ENCODE measurements around the gene DMRT3. TPM values are rescaled to one million over a fixed set of nuclear protein-coding genes. Genes with fewer than 3 reads are reported as not detected.

Gene DMRT3
- total RNA-seq, 4 donors from 2014 or later = 0.42 TPM; not detected in 3

DNA sequence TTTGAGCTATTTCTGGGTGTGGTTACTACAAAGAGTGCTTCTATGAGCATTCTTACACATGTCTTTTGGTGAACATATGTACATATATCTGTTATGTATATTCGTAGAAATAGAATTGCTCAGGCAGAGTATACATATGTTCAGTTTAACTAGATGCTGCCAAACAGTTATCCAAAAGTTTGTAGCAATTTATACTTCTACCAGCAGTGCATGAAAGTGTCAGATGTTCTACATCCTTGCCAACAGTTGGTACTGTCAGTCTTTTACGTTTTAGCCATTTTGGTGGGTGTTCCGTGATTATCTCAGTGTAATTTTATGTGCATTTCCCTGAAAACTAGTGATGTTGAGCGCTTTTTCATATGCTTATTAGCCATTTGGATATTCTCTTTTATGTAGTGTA is 37.8 kb downstream of the DMRT3 start:
- Histone ChIP-seq H3K4me3 (no peak overlapping the region), H3K27me3 (peaks cover 3% of the 10 kb centered on the region), H3K4me1 (peaks cover 2% of the 10 kb centered on the region), H3K9me3 (no peaks in the 10 kb centered on the region), H3K36me3 (no peaks in the 10 kb centered on the region), H3K27ac (no peak overlapping the region)
- DNase-seq (ENCODE audit: low spot score in 2 of 2) = no peak
- TF ChIP-seq POLR2A (IDR thresholded peaks at IDR 0.05) = no peak
- no peak for TF ChIP-seq EP300 (IDR thresholded peaks at IDR 0.05)
- TF ChIP-seq, protein P1, sequence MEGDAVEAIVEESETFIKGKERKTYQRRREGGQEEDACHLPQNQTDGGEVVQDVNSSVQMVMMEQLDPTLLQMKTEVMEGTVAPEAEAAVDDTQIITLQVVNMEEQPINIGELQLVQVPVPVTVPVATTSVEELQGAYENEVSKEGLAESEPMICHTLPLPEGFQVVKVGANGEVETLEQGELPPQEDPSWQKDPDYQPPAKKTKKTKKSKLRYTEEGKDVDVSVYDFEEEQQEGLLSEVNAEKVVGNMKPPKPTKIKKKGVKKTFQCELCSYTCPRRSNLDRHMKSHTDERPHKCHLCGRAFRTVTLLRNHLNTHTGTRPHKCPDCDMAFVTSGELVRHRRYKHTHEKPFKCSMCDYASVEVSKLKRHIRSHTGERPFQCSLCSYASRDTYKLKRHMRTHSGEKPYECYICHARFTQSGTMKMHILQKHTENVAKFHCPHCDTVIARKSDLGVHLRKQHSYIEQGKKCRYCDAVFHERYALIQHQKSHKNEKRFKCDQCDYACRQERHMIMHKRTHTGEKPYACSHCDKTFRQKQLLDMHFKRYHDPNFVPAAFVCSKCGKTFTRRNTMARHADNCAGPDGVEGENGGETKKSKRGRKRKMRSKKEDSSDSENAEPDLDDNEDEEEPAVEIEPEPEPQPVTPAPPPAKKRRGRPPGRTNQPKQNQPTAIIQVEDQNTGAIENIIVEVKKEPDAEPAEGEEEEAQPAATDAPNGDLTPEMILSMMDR (IDR thresholded peaks at IDR 0.05) = no peak
- WGBS = 84% methylated on average over 4 of the region's 4 CpGs

DNA sequence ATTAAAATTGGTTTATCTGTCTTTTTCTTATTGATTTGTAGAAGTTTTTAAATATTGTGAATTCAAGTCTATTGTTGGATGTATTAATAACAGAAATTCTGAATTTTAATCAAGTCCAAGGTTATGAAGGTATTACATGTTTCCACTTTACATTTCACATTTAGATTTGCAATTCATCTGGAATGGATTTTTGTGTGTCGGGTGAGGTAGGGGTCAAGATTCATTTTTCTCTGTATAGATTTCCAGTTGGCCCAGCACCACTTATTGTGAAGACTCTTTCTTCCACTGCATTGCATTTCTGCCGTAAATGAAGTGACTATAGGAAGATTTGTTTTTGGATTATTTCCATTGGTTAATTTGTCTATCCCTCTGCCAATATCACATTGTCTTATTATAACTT is 38.2 kb downstream of the DMRT3 start:
- Histone ChIP-seq H3K9me3 (no peaks in the 10 kb centered on the region), H3K27me3 (peaks cover 3% of the 10 kb centered on the region), H3K4me3 (no peak overlapping the region), H3K4me1 (no peaks in the 10 kb centered on the region), H3K27ac (no peak overlapping the region), H3K36me3 (no peaks in the 10 kb centered on the region)
- no peak for TF ChIP-seq POLR2A (IDR thresholded peaks at IDR 0.05)
- TF ChIP-seq EP300 (IDR thresholded peaks at IDR 0.05) = no peak
- TF ChIP-seq, protein P1 (IDR thresholded peaks at IDR 0.05) = no peak
- TF ChIP-seq POLR2AphosphoS5 (IDR thresholded peaks at IDR 0.05) = no peak
- DNase-seq (ENCODE audit: low spot score in 2 of 2) = no peak
- 80% methylated on average over 2 of the region's 2 CpGs for WGBS

DNA sequence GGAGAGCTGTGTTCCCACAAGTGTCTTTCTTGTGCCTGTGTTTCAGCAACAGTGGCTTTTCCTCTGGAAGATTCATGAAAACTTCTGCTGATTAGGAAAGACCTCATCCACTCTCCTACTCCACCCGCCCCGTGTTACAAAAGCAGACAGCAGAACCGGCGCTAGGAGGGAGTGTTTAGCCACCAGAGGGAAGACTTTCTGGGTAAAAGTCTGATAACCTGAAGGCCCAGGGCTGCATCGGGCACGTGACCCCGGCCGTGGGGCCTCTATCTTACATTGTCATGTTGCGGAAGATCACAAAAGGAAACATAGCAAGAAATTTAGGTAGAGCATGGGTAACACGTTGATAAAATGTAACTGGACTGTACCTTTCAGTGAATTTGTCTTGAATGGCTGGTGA is 41.7 kb downstream of the DMRT3 start:
- Histone ChIP-seq H3K4me1 (no peaks in the 10 kb centered on the region), H3K36me3 (no peaks in the 10 kb centered on the region), H3K9me3 (peaks cover 5% of the 10 kb centered on the region), H3K27ac (no peak overlapping the region), H3K27me3 (peaks cover 9% of the 10 kb centered on the region), H3K4me3 (no peak overlapping the region)
- WGBS = 23% methylated on average over 10 of the region's 10 CpGs
- TF ChIP-seq, protein P1 (IDR thresholded peaks at IDR 0.05) = peak in 1 of 2 donors; percentile 30
- TF ChIP-seq POLR2AphosphoS5 (IDR thresholded peaks at IDR 0.05) = no peak
- no peak for DNase-seq (ENCODE audit: low spot score in 2 of 2)

DNA sequence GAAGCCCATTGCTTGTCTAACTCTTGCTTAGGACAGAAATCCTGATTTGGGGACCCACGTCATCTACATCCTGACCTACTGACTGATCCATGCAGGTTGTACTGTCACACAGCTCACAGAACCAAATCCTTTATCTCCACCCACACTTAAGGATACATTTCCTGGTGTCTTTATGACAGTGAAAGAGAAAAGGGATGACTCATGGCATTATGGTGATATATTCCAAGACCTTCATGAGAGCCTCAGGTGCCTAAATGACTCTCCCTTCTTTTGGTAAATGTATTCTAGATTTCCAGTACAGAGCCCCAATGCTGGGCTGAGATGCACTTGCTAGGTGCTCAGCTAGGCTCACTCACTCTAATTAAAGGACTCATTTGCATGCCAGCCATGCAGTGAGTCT is 47.7 kb downstream of the DMRT3 start:
- Histone ChIP-seq H3K27ac (no peak overlapping the region), H3K27me3 (peaks cover 9% of the 10 kb centered on the region), H3K36me3 (no peaks in the 10 kb centered on the region), H3K4me3 (no peak overlapping the region), H3K9me3 (peaks cover 5% of the 10 kb centered on the region), H3K4me1 (no peaks in the 10 kb centered on the region)
- 94% methylated on average over 1 of the region's 1 CpG for WGBS
- no peak for DNase-seq (ENCODE audit: low spot score in 2 of 2)
- TF ChIP-seq POLR2A (IDR thresholded peaks at IDR 0.05) = no peak
- TF ChIP-seq EP300 (IDR thresholded peaks at IDR 0.05) = no peak
- TF ChIP-seq, protein P1 (IDR thresholded peaks at IDR 0.05) = no peak
- TF ChIP-seq POLR2AphosphoS5 (IDR thresholded peaks at IDR 0.05) = no peak

DNA sequence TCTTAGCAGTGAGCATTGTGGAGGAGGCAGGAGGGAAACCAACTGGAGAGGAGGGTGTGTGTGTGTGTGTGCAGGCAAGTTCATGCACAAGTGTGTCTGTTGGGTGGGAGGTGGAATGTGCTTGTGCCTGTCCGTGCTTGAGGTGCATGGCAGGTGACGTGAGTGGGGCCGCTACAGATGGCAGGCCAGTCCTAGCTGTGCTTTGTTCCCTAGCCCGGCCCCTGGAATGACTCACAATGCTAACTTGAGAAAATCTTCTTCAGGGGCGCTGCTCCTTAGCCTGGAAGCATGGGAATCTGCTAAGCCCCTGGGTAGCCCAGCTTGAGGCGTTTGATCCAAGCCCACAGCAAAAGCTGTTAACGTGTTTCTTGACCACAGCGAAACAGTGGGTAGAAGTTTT is 48.7 kb downstream of the DMRT3 start:
- H3K36me3 ChIP-seq = no peaks in the 10 kb centered on the region
- TF ChIP-seq, protein P1 (IDR thresholded peaks at IDR 0.05) = no peak
- TF ChIP-seq POLR2A (IDR thresholded peaks at IDR 0.05) = no peak
- no peak for TF ChIP-seq POLR2AphosphoS5 (IDR thresholded peaks at IDR 0.05)
- no peak for TF ChIP-seq EP300 (IDR thresholded peaks at IDR 0.05)
- H3K4me3 ChIP-seq = no peak overlapping the region
- no peaks in the 10 kb centered on the region for H3K4me1 ChIP-seq
- peaks cover 5% of the 10 kb centered on the region for H3K9me3 ChIP-seq
- no peak for DNase-seq (ENCODE audit: low spot score in 2 of 2)
- no peak overlapping the region for H3K27ac ChIP-seq
- WGBS = 57% methylated on average over 7 of the region's 8 CpGs
- peaks cover 14% of the 10 kb centered on the region for H3K27me3 ChIP-seq
